ENCODE results near the gene KRTAP3-1. TPM values are rescaled to one million over a fixed set of nuclear protein-coding genes. Genes with fewer than 3 reads are reported as not detected.

KRTAP3-1 gene
- total RNA-seq, 1 donor = not detected

GRCh38 chr17:41026715-41027471 lies 18.0 kb upstream of the KRTAP3-1 start, which contains the start of gene KRTAP1-5:
TSS of gene KRTAP1-5 (minus strand) at chr17:41027208. CDS start at chr17:41027155, 53 bp downstream.
- Histone ChIP-seq H3K9me3 (ENCODE audit: low read depth, low read length) (no peaks in the 10 kb centered on the region), H3K4me3 (ENCODE audit: low read length) (no peak within 1 kb of the TSS), H3K4me1 (ENCODE audit: insufficient read depth, low read length) (no peaks in the 10 kb centered on the region), H3K27me3 (ENCODE audit: insufficient read depth, low read length) (peaks cover 4% of the 10 kb centered on the region)

- Histone ChIP-seq H3K27me3 (ENCODE audit: insufficient read depth, low read length) (peaks cover 4% of the 10 kb centered on the region), H3K9me3 (ENCODE audit: low read depth, low read length) (no peaks in the 10 kb centered on the region), H3K4me3 (ENCODE audit: low read length) (no peak overlapping the region), H3K4me1 (ENCODE audit: insufficient read depth, low read length) (no peaks in the 10 kb centered on the region)
These were observed 15.8 kb upstream of the KRTAP3-1 start for GRCh38 chr17:41024697-41025096.

- Histone ChIP-seq H3K4me1 (ENCODE audit: insufficient read depth, low read length) (no peaks in the 10 kb centered on the region), H3K27me3 (ENCODE audit: insufficient read depth, low read length) (no peaks in the 10 kb centered on the region), H3K9me3 (ENCODE audit: low read depth, low read length) (no peaks in the 10 kb centered on the region), H3K4me3 (ENCODE audit: low read length) (no peak overlapping the region)
These were observed 11.4 kb upstream of the KRTAP3-1 start for GRCh38 chr17:41020336-41020735.

DNA sequence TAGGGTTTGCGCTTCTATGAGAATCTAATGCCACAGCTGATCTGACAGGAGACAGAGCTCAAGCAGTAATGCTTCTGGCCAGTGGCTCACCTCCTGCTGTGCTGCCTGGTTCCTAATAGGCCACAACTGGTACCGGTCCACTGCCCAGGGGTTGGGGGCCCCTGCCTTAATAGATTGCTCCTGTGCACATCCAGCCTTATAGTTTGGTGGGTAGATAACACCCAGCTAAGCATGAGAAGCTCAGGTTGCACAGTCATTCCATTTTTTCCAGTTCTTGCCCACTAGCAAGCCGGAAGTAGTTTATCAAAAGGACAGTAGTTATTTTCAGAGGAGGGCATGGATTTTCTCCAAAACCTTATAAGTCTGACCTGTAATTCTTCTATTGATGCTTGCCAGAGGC lies 10.5 kb upstream of the KRTAP3-1 start:
- Histone ChIP-seq H3K4me1 (ENCODE audit: insufficient read depth, low read length) (no peaks in the 10 kb centered on the region), H3K4me3 (ENCODE audit: low read length) (no peak overlapping the region), H3K27me3 (ENCODE audit: insufficient read depth, low read length) (no peaks in the 10 kb centered on the region), H3K9me3 (ENCODE audit: low read depth, low read length) (no peaks in the 10 kb centered on the region)

DNA sequence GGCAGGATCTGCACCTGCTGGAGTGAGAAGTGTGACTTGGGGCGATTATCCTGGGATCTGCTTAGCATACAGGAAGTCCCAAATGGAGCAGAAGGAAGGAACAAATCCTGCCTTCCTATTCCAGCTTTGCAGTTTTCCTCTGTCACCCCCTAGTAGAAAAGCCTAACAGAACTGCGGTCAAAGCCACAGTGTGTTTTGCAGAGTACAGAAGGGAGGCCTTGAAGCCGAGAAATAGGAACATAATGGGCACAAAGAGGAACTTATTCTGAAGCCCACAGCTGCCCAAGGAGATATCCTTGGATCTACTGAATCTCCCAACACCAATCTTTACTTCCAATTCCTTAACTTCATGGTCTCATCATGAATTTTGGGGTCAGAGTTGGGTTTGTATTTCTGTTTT lies 9.6 kb upstream of the KRTAP3-1 start:
- Histone ChIP-seq H3K27me3 (ENCODE audit: insufficient read depth, low read length) (no peaks in the 10 kb centered on the region), H3K4me3 (ENCODE audit: low read length) (no peak overlapping the region), H3K9me3 (ENCODE audit: low read depth, low read length) (no peaks in the 10 kb centered on the region), H3K4me1 (ENCODE audit: insufficient read depth, low read length) (no peaks in the 10 kb centered on the region)

DNA sequence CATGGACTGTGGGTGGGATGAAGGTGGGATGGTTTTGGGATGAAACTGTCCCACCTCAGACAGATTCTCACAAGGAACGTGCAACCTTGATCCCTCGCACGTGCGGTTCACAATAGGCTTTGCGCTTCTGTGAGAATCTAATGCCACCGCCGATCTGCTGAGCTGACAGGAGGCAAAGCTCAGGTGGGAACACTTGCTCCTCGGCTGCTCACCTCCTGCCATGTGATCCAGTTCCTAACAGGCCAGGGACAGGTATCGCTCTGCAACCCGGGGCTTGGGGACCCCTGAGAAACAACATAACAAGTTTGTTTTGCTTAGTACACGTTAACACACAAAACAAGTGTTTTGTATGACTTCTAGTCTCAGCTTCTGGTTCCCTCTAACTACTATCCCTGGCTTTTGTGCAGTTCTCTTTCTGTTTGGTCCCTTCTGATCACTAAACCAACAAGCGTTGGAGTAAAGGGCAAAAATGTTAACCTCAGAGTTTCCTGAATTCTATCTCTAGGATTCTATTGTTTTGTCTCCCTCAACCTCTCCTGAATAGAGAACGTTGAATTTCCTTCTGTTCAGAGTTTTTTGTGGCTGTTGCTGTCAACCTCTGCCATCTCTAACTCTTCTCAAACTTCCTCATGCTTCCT lies 7.8 kb upstream of the KRTAP3-1 start:
- H3K9me3 ChIP-seq (ENCODE audit: low read depth, low read length) = no peaks in the 10 kb centered on the region
- H3K27me3 ChIP-seq (ENCODE audit: insufficient read depth, low read length) = no peaks in the 10 kb centered on the region
- H3K4me1 ChIP-seq (ENCODE audit: insufficient read depth, low read length) = no peaks in the 10 kb centered on the region
- no peak overlapping the region for H3K4me3 ChIP-seq (ENCODE audit: low read length)

DNA sequence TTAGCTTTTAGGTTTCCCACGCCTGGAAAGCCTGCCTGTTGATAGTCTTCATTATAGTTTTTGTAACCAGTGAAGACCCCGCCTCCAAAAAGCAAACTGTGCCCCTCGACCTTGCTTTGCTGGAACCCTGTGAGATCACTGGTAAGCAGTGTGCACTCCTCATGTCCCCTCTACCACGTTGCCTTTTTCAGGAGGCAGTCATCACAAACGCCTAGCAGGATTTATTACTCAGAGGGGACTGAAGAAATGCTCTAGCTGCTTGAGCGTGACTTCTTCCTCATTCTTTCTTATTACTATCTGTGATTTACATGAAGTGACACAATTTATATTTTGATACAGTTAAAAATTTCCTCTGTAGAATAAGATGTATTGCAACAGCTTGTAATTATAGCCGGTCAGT lies 6.5 kb upstream of the KRTAP3-1 start:
- Histone ChIP-seq H3K9me3 (ENCODE audit: low read depth, low read length) (no peaks in the 10 kb centered on the region), H3K4me1 (ENCODE audit: insufficient read depth, low read length) (no peaks in the 10 kb centered on the region), H3K27me3 (ENCODE audit: insufficient read depth, low read length) (no peaks in the 10 kb centered on the region), H3K4me3 (ENCODE audit: low read length) (no peak overlapping the region)

- Histone ChIP-seq H3K27me3 (ENCODE audit: insufficient read depth, low read length) (no peaks in the 10 kb centered on the region), H3K4me3 (ENCODE audit: low read length) (no peak overlapping the region), H3K4me1 (ENCODE audit: insufficient read depth, low read length) (no peaks in the 10 kb centered on the region), H3K9me3 (ENCODE audit: low read depth, low read length) (no peaks in the 10 kb centered on the region)
These were observed 4.7 kb upstream of the KRTAP3-1 start for GRCh38 chr17:41013606-41014005.

- H3K4me1 ChIP-seq (ENCODE audit: insufficient read depth, low read length) = no peaks in the 10 kb centered on the region
- no peaks in the 10 kb centered on the region for H3K27me3 ChIP-seq (ENCODE audit: insufficient read depth, low read length)
- no peaks in the 10 kb centered on the region for H3K9me3 ChIP-seq (ENCODE audit: low read depth, low read length)
- no peak overlapping the region for H3K4me3 ChIP-seq (ENCODE audit: low read length)
These were observed 4.3 kb upstream of the KRTAP3-1 start for GRCh38 chr17:41013181-41013580.

DNA sequence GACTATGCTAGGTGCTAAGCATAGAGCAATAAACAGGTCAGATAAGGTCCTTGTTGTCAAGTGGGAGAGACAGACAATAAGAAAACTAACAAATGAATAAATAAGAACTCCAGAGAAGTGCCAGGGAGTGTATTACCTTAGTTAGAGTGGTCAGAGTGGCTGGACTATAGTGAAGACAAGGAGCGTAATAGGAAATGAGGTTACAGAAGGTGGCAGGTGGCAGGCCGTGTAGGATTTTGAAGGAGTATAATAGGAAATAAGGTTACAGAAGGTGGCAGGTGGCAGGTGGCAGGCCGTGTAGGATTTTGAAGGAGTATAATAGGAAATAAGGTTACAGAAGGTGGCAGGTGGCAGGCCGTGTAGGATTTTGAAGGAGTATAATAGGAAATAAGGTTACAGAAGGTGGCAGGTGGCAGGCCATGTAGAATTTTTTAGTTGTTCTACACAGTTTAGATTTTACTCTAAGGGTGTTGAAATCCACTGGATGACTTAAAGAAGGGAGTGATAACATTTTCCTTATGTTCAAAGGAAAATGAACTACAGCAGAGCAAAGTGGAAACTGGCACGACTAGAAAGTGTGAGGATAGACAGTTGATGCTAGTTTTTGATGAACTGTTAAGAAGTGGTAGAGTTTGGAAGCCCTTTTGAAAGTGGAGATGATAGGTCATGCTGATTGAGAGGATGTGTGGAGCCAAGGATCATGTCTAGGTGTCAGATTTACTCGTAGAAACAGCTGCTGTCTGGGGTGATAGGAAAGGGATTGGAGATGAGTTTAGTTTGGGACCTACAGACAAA lies 3.6 kb upstream of the KRTAP3-1 start:
- H3K4me1 ChIP-seq (ENCODE audit: insufficient read depth, low read length) = no peaks in the 10 kb centered on the region
- no peaks in the 10 kb centered on the region for H3K9me3 ChIP-seq (ENCODE audit: low read depth, low read length)
- no peak overlapping the region for H3K4me3 ChIP-seq (ENCODE audit: low read length)
- no peaks in the 10 kb centered on the region for H3K27me3 ChIP-seq (ENCODE audit: insufficient read depth, low read length)

- Histone ChIP-seq H3K9me3 (ENCODE audit: low read depth, low read length) (no peaks in the 10 kb centered on the region), H3K4me1 (ENCODE audit: insufficient read depth, low read length) (no peaks in the 10 kb centered on the region), H3K4me3 (ENCODE audit: low read length) (no peak overlapping the region), H3K27me3 (ENCODE audit: insufficient read depth, low read length) (peaks cover 2% of the 10 kb centered on the region)
These were observed 1.5 kb upstream of the KRTAP3-1 start for GRCh38 chr17:41010441-41010840.

DNA sequence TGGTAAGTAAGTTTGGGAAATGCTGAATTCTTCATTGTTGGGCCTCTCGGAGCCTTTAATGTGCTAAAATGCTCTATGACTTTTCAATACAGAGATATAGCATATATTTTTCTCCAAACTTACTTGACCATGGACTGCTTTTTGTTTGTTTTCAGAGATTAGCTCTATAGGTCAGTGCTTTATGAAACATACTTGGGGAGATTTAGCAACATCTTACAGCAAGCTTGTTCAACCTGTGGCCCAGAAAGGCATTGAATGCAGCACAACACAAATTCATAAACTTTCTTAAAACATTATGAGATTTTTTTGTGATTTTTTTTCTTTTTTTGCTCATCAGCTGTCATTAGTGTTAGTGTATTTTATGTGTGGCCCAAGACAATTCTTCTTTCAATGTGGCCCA lies 1.0 kb upstream of the KRTAP3-1 start:
- no peaks in the 10 kb centered on the region for H3K9me3 ChIP-seq (ENCODE audit: low read depth, low read length)

DNA sequence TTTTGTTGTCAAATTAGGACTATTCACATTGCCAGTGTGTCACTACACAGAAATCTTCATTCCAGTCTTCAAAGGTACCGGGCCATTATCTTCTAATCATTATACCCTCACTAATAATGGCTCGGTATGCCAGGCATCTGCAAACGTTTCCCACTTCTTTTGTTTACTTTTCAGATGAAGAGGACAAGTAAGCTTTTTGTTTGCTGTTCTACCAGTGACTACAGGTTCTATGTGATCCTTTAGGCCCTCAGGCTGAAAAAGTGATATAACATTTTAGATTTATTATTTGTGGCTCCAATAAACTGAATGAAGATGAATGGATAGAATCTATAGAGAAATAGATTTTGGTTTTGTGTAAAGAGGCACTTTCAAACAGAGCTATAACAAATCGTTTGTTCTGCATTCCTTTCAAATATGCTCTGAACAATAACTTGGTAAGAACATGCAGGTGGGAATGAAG lies 403 bp upstream of the KRTAP3-1 start:
- Histone ChIP-seq H3K27me3 (ENCODE audit: insufficient read depth, low read length) (peaks cover 2% of the 10 kb centered on the region), H3K4me1 (ENCODE audit: insufficient read depth, low read length) (no peaks in the 10 kb centered on the region), H3K4me3 (ENCODE audit: low read length) (no peak overlapping the region), H3K9me3 (ENCODE audit: low read depth, low read length) (no peaks in the 10 kb centered on the region)

More for the DNA sequence above, 1.0 kb upstream of the KRTAP3-1 start:
- H3K27me3 ChIP-seq (ENCODE audit: insufficient read depth, low read length) = peaks cover 2% of the 10 kb centered on the region
- H3K4me3 ChIP-seq (ENCODE audit: low read length) = no peak overlapping the region
- no peaks in the 10 kb centered on the region for H3K4me1 ChIP-seq (ENCODE audit: insufficient read depth, low read length)

DNA sequence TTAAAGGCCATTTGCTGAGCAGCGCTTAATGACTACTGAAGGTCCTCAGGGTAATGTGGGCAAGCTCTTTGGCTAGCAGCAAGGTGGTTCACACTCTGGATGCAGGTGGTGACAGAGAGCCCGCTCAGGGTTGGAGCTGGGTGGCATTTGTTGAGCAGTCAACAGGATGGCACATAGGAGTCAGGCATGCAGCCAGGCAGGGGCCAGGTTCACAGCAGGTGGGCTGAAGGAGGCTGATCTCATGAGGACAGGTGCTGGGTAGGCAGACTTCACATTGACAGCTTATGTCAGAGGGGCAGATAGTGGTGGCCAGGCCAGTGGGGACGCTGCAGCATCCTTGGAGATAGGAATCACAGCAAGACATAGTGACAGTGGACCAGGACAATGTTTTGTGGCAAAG lies 4.5 kb downstream of the KRTAP3-1 start:
- peaks cover 12% of the 10 kb centered on the region for H3K27me3 ChIP-seq (ENCODE audit: insufficient read depth, low read length)
- no peak overlapping the region for H3K4me3 ChIP-seq (ENCODE audit: low read length)
- no peaks in the 10 kb centered on the region for H3K9me3 ChIP-seq (ENCODE audit: low read depth, low read length)
- no peaks in the 10 kb centered on the region for H3K4me1 ChIP-seq (ENCODE audit: insufficient read depth, low read length)

GRCh38 chr17:41003926-41004325 lies 5.0 kb downstream of the KRTAP3-1 start:
- Histone ChIP-seq H3K27me3 (ENCODE audit: insufficient read depth, low read length) (peaks cover 17% of the 10 kb centered on the region), H3K4me3 (ENCODE audit: low read length) (no peak overlapping the region), H3K9me3 (ENCODE audit: low read depth, low read length) (no peaks in the 10 kb centered on the region), H3K4me1 (ENCODE audit: insufficient read depth, low read length) (no peaks in the 10 kb centered on the region)
